Esophagus muscularis mucosa (tissue), 4 donors: ENCODE data around the gene SLC2A5. TPM values are rescaled to one million over a fixed set of nuclear protein-coding genes. Genes with fewer than 3 reads are reported as not detected.

Experiments used
- DNase-seq: peaks from one replicate; pipeline ENCODE4 v3.0.0-alpha.2; 2017; ENCODE audit errors: extremely low spot score
- H3K27ac ChIP-seq, 4 donors: fragments of 200-600 bp; sonication (generic); replicated peaks in 1 of 4; 1 replicate in 3 of 4; 2 replicates in 1 of 4; pipeline ENCODE4 v1.5.1; 2016 to 2019; ENCODE audit warnings: mild to moderate bottlenecking in 1 of 4
- H3K27me3 ChIP-seq, 4 donors: fragments of 200-600 bp; sonication (generic); one replicate each; pipeline versions ENCODE4 v1.5.1 to v1.6.0; 2016 to 2019
- H3K36me3 ChIP-seq, 4 donors: fragments of 200-600 bp; sonication (generic); one replicate each; pipeline ENCODE4 v1.5.1; 2016 to 2019
- H3K4me1 ChIP-seq, 4 donors: fragments of 200-600 bp; sonication (generic); one replicate each; pipeline ENCODE4 v1.5.1; 2016 to 2019
- H3K4me3 ChIP-seq, 4 donors: fragments of 200-600 bp; sonication (generic); 1 replicate in 2 of 4; 2 replicates in 2 of 4; pipeline ENCODE4 v1.5.1; 2016 to 2019; ENCODE audit warnings: mild to moderate bottlenecking in 4 of 4, moderate library complexity in 1 of 4
- H3K9me3 ChIP-seq, 4 donors: fragments of 200-600 bp; sonication (generic); 1 replicate in 3 of 4; 2 replicates in 1 of 4; pipeline ENCODE4 v1.5.1; 2016 to 2019
- CTCF ChIP-seq, 3 experiments: fragments of 200-600 bp in 2 of 3; fragments of 450-650 bp in 1 of 3; sonication (generic) in 2 of 3; IDR thresholded peaks; one replicate each; pipeline ENCODE4 v1.5.1; 2017 to 2019; ENCODE audit warnings: antibody characterized with exemption in 3 of 3, mild to moderate bottlenecking in 2 of 3, moderate library complexity in 1 of 3
- EP300 ChIP-seq: sonication (generic); formaldehyde crosslinking; IDR thresholded peaks from one replicate; pipeline ENCODE4 v1.6.1; 2017; ENCODE audit warnings: antibody characterized with exemption
- POLR2A ChIP-seq: fragments of 450-650 bp; IDR thresholded peaks from one replicate; pipeline ENCODE4 v1.6.1; 2017; ENCODE audit warnings: antibody characterized with exemption, moderate library complexity, mild to moderate bottlenecking, low read depth
- POLR2AphosphoS5 ChIP-seq, 2 donors: sonication (generic); formaldehyde crosslinking; IDR thresholded peaks; one replicate each; pipeline ENCODE4 v1.6.1; 2017; ENCODE audit warnings: antibody characterized with exemption in 2 of 2
- WGBS: methylation state at CpG from one replicate; pipeline ENCODE4 v1.1.5; 2018; 5-methylcytosine and 5-hydroxymethylcytosine counted together
- intact Hi-C: fragments of 100-400 bp; cut with DNase I; formaldehyde crosslinking; loops from one replicate; pipeline ENCODE4 v1.15.1; 2023
- total RNA-seq, 4 donors: library from RNA; depleted of rRNA; stranded (reverse); fragments of >200 nt; gene quantifications; one replicate each; pipeline versions ENCODE4 v1.1.0 to v1.2.1, GENCODE V29; 2016

Gene SLC2A5
- total RNA-seq, 4 donors from 2014 or later: 0.06 to 2.0 (median 0.57) TPM; not detected in 1

GRCh38 chr1:9107136-9107535 lies 37.7 kb upstream of the SLC2A5 start:
- H3K9me3 ChIP-seq: no peaks in the 10 kb centered on the region
- H3K27me3 ChIP-seq: no peaks in the 10 kb centered on the region
- H3K36me3 ChIP-seq: peaks cover 8 to 50% (median 42%) of the 10 kb centered on the region in 4 donors
- intact Hi-C loops: loop anchor here (10.0 kb wide), 1 partner anchor 192 kb away; no protein-coding TSS in a partner anchor
- TF ChIP-seq POLR2AphosphoS5 (IDR thresholded peaks at IDR 0.05) (no peak), CTCF (IDR thresholded peaks at IDR 0.05) (no peak), POLR2A (no peak), EP300 (no peak)
- WGBS: 30% methylated on average over 4 of the region's 4 CpGs
- no peak for DNase-seq
- no peak overlapping the region for H3K4me3 ChIP-seq
- peaks cover 9 to 24% (median 17%) of the 10 kb centered on the region in 4 donors for H3K4me1 ChIP-seq
- no peak overlapping the region for H3K27ac ChIP-seq

DNA sequence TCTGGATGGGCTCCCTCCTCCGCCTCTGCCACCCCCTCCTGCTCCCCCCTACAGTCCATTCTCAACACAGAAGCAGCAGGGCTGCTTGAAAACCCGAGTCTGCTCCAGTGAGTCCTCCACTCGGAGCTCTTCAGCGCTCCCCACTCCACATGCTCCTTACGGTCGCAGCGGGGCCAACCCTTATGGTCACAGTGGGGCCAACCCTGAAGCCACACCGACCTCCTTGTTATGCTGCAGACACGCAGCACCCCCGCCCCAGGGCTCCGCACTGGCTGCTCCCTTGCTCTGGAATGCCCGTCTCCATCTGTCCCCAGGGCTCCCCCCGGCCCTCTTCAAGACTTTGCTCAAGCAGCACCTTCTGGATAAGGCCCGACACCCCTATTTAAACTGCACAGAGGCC lies 36.9 kb upstream of the SLC2A5 start:
- peaks cover 9 to 24% (median 17%) of the 10 kb centered on the region in 4 donors for H3K4me1 ChIP-seq
- no peak for DNase-seq
- no peak overlapping the region for H3K27ac ChIP-seq
- WGBS: 95% methylated on average over 12 of the region's 14 CpGs
- H3K27me3 ChIP-seq: no peaks in the 10 kb centered on the region
- H3K9me3 ChIP-seq: no peaks in the 10 kb centered on the region
- no peak overlapping the region for H3K4me3 ChIP-seq
- intact Hi-C loops: loop anchor here (10.0 kb wide), 1 partner anchor 191 kb away; no protein-coding TSS in a partner anchor
- H3K36me3 ChIP-seq: peaks cover 8 to 50% (median 42%) of the 10 kb centered on the region in 4 donors
- TF ChIP-seq CTCF (IDR thresholded peaks at IDR 0.05): no peak
- TF ChIP-seq EP300: no peak
- no peak for TF ChIP-seq POLR2AphosphoS5 (IDR thresholded peaks at IDR 0.05)
- TF ChIP-seq POLR2A: no peak

- no peaks in the 10 kb centered on the region for H3K9me3 ChIP-seq
- no peak for TF ChIP-seq CTCF (IDR thresholded peaks at IDR 0.05)
- no peak for TF ChIP-seq POLR2A
- TF ChIP-seq EP300: no peak
- no peak for TF ChIP-seq POLR2AphosphoS5 (IDR thresholded peaks at IDR 0.05)
- peaks cover 7 to 16% (median 9%) of the 10 kb centered on the region in 4 donors for H3K4me1 ChIP-seq
- intact Hi-C loops: loop anchor here (10.0 kb wide), 1 partner anchor 191 kb away; no protein-coding TSS in a partner anchor
- H3K4me3 ChIP-seq: no peak overlapping the region
- no peak for DNase-seq
- H3K27me3 ChIP-seq: no peaks in the 10 kb centered on the region
- 98% methylated on average over 11 of the region's 22 CpGs for WGBS
- H3K27ac ChIP-seq: no peak overlapping the region
- H3K36me3 ChIP-seq: peaks cover 8 to 47% (median 40%) of the 10 kb centered on the region in 4 donors
Measured at GRCh38 chr1:9105336-9105867, 36.0 kb upstream of the SLC2A5 start.

GRCh38 chr1:9101510-9102146 lies 32.2 kb upstream of the SLC2A5 start:
- DNase-seq: no peak
- intact Hi-C loops: loop anchor here (5.0 to 10.0 kb wide), 2 partner anchors 94 to 187 kb away; no protein-coding TSS in a partner anchor
- H3K27me3 ChIP-seq: no peaks in the 10 kb centered on the region

More at GRCh38 chr1:9101510-9102146, 32.2 kb upstream of the SLC2A5 start:
- 44% methylated on average over 3 of the region's 4 CpGs for WGBS
- no peaks in the 10 kb centered on the region for H3K9me3 ChIP-seq
- H3K4me3 ChIP-seq: no peak overlapping the region
- H3K4me1 ChIP-seq: peaks cover 0 to 4% (median 0%) of the 10 kb centered on the region in 4 donors
- no peak overlapping the region for H3K27ac ChIP-seq
- TF ChIP-seq POLR2A (no peak), CTCF (IDR thresholded peaks at IDR 0.05) (peak; percentile 63 to 76 (median 72))
- H3K36me3 ChIP-seq: peaks cover 8 to 36% (median 29%) of the 10 kb centered on the region in 4 donors
